ENCODE results near the gene PDAP1.
"Not testable (repeated sequence)": the region's sequence is repeated elsewhere in the genome, so short reads cannot be mapped to it uniquely, and the experiment has no call there.

PDAP1 gene

GRCh38 chr7:99395616-99396327 is 12.6 kb downstream of the PDAP1 start:
- peak; percentile 27 for DNase-seq

GRCh38 chr7:99394188-99394502 is 14.3 kb downstream of the PDAP1 start:
- no peak for DNase-seq

DNA sequence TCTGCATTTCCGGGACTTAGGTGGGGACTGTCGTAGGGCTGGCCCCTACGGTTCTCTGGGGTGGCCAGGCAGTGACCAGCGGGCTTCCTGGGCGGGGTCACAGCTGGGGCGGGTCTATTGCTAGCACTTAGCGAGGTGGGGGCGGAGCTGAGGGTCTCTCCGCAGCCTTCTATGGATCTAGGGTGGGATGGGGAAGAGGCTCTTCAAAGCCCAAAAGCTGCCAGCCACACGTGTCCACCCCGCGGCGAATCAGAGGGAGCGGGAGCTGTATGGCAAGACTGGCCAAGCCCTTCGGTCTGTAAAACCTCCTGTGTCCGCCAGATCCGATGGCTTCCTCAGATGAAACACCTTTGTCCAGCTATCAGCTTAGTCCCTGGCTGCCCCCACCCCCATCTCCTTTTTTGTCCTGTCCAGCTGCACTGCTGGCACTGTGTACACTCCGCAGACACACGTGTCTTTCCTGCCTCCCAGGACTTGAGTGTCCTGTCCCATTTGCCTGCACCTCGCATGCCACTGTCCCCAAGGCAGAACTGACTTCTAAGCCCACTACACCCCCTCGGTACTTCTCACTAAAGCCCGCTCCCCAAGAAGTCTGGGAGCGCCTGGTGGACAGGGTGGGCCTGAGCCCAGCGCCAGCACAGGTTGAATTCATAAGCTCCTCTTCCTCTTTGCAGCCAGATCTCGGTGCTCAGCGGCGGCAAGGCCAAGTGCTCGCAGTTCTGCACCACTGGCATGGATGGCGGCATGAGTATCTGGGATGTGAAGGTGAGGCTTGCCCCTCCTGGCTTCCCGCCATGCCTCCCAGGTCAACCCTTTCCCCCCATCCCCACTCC is 14.8 kb downstream of the PDAP1 start:
- DNase-seq, result no peak

GRCh38 chr7:99392659-99393354 is 15.6 kb downstream of the PDAP1 start:
- no peak for DNase-seq

DNA sequence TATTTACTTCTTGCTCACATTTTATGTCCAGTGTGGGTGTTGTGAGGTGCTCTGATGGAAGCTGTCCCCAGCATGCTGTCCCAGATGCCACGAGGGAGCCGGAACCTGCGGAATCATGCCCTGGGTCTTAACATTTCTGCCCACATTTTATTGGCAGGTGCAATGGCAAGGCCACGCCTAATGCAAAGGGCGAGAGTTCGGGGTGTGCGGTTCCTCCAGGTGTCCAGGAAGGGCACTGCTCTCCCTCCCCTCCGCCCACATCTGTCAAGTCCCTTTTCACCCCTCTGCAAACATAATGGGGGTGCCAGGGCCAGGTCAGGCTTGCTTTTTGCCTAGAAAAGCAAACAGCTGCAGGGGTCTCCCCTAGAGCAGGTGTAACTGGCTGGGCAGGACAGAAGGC is 16.4 kb downstream of the PDAP1 start:
- no peak for DNase-seq

DNA sequence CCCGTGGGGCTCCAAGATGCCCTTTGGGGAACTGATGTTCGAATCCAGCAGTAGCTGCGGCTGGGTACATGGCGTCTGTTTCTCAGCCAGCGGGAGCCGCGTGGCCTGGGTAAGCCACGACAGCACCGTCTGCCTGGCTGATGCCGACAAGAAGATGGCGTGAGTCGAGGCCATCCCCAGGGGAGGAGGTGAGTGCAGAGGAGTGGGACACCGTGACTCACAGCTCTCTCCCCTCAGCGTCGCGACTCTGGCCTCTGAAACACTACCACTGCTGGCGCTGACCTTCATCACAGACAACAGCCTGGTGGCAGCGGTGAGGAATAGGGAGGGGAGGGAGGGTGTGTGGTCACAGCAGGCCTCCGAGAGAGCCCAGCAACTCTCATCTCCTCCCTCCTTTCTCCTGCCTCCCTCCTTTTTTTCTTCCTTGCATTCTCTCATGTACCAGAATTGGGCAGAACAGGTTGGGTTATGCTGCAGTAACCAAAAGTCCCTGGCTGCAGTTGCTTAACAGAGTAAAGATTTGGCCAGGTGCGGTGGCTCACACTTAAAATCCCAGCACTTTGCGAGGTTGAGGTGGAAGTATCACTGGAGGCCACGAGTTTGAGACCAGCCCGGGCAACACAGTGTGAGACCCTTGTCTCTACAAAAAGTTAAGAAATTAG is 17.3 kb downstream of the PDAP1 start:
- DNase-seq, result no peak

DNA sequence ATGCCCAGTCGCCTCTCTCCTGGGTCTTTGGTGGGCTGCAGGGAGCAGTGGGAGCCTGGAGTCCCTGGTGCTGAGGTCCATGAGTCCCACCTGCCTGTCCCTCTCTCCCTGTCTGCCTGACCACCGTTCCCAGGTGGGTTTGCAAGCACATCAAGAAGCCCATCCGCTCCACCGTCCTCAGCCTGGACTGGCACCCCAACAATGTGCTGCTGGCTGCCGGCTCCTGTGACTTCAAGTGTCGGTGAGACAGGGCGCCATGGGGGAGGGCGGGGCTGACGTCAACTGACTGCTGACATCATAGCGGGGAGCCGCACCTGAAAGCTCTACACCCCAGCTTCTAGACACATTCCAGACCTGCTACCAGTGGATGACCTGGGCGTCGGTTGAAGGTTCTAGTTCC is 18.6 kb downstream of the PDAP1 start:
- no peak for DNase-seq

GRCh38 chr7:99387912-99388311 is 20.5 kb downstream of the PDAP1 start:
- no peak for DNase-seq

DNA sequence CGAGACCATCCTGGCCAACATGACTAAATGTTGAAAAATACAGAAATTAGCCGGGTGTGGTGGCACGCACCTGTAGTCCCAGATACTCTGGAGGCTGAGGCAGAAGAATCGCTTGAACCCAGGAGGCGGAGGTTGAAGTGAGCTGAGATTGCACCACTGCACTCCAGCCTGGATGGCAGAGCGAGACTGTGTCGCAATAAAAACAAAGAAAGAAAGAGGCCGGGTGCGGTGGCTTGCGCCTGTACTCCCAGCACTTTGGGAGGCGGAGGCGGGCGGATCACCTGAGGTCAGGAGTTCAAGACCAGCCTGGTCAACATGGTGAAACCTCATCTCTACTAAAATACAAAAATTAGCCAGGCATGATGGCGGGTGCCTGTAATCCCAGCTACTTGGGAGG is 21.2 kb downstream of the PDAP1 start:
- not testable (repeated sequence) for DNase-seq

DNA sequence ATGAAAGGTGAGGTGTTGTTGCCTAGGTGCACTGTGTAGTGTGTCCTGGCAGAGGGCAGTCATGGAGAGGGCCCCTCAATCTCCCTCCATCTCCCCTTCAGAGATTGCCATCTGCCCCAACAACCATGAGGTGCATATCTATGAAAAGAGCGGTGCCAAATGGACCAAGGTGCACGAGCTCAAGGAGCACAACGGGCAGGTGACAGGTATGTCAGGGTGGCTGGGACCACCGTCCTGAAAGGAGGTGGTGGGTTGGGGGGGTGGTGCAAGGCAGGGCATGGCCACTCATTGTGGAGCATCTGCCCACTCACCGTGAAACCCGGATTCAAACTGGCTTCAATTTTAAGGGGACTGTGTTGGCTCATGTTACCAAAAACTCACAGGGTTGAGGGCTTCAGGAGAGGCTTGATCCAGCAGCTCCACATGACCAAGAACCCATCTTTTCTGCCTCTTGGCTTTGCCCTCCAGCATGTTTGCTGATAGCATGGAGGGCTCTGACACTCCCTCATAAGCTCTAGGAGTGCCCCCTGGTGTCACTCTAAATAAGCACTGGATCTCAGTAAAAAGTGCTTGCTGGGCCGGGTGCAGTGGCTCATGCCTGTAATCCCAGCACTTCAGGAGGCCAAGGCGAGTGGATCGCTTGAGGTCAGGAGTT is 21.7 kb downstream of the PDAP1 start:
- peak; percentile 87 for DNase-seq

DNA sequence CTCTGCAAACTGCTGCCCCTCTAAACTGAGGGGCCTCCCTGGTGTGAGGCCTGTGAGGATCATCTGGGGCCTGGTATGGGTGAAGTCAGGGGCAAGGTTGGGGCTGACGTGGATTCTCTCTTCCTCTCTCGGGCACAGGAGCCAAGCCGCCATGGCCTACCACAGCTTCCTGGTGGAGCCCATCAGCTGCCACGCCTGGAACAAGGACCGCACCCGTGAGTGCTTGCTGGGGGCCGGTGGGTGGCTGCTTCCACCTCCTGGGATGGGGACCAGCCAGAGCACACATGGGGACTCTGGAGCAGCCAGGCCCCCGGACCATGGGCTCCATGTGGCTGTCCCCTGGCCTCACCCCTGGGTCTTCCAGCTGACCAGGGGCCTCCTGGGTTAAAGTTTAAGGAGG is 22.8 kb downstream of the PDAP1 start:
- no peak for DNase-seq

- DNase-seq, result no peak
These were observed 23.9 kb downstream of the PDAP1 start for GRCh38 chr7:99384523-99384922.

DNA sequence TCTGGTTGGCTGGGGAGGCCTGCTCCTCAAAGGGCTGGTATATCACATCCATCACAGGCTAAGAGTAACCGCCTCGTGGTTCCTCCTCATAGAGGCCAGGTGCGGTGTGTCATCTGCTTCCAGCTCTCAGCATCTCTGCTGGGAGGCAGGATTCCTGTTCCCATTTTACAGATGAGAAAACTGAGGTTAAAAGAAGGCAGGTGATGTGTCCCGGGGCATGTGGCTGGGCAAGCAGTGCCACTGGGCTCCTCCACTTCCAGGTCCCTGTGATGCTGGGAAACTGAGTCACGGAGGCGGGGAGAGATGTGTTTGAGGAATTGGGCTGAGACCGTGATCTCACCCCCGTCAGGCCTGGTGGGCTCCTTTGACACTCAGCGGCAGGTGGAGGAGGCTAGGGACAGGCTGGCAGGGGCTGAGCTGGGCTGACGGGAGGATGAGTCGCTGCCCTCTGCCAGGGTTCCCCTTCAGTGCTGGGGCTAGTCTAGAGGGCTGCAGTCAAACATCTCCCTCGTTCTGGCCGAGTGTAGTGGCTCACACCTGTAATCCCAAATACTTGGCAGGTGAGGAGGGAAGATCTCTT is 24.5 kb downstream of the PDAP1 start:
- no peak for DNase-seq

GRCh38 chr7:99383203-99383602 is 25.2 kb downstream of the PDAP1 start:
- no peak for DNase-seq

DNA sequence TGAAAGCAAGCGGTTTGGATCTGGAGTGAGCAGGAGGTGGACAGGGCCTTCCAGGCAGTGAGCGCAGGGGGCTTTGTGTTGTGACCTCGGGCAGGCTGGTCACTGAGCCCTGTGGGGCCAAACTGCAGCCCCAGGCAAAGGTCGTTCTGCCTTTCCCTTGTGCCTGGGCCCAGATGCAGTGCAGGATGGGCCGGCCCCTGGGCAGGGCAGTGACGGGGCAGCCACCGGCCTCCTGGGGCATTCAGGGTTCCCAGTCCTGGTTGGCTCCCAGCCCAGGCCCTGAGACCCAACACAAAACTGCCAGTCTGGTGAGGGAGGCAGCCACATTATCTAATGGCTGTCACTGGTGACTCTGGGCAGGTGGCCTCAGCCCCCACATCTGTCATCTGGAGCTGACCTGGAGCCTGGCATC is 26.7 kb downstream of the PDAP1 start:
- DNase-seq, result no peak

GRCh38 chr7:99380823-99381663 is 27.4 kb downstream of the PDAP1 start:
- no peak for DNase-seq

DNA sequence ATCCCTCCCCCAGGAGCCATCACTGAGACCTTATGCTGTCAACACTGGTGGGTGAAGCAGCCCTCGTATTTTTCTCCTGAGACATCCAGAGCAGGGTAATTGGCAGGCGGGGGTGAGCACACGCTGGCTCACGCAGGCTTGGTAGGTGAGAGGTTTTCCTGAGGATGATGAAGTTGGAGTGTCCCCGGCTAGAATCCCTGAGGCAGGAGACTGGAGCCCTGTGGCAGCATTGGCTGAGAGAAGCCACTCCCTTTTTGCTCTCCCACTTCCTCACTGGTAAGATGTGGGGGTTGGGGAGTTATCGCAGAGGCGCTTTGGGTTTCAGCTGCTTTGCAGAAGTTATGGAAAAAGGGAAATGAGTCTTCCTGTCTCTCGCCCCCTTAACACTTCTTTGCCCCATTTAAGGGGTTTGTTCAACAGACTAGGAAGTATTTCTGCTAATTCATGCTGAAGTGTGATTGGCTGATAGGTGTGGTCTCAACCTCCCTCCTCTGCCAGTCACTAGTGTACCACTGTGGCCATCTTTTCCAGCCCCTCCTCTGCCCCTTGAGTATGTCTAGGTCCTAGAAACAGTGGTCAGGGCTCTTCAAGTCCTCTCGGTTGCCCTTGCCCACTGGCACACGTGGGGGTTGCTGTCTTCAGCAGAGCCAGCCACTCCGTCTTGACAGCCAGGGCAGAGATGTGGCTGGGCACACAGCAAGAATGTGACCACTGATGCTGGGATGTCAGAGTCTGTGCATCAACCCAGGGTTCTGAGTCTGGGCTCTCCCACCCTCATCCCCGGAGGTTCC is 28.2 kb downstream of the PDAP1 start:
- peak; percentile 99 for DNase-seq

DNA sequence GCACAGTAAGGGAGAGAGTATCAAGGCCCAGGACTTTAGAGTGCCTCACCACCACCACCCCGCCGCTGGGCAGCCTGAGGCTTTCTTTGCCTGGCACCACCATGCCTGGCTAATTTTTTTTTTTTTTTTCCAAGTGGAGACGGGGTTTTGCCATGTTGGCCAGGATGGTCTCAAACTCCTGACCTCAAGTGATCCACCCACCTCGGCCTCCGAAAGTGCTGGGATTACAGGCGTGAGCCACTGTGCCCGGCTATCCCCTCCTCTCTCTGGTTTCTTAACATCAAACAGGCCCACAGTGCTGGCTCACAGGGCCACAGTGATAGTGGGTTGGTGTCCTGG is 28.7 kb downstream of the PDAP1 start:
- DNase-seq, result not testable (repeated sequence)

DNA sequence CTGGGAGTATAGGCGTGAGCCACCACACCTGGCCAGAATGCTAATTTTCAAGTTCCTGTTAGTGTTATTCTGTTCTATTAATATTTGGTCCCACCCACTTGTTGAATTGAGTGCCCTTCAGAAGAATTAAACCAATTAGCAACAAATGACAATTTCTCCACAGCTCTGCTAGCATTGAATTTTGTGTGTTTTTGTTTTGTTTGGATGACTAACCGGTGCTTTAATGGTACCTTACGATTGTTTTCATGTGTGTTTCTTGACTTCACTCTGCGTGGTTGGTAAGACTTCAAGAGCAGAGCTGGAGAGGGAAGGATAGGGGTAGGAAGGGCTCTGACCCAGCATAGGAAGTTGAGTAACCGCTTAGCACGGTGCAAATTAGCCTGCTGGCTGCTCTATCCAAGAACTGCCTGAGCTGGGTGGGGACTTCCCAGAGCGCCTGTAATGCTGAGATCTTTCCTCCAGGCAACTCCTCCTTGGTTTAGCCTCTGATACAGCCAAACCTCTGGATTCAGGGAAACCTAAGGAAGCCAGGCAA is 29.3 kb downstream of the PDAP1 start:
- peak; percentile 84 for DNase-seq

DNA sequence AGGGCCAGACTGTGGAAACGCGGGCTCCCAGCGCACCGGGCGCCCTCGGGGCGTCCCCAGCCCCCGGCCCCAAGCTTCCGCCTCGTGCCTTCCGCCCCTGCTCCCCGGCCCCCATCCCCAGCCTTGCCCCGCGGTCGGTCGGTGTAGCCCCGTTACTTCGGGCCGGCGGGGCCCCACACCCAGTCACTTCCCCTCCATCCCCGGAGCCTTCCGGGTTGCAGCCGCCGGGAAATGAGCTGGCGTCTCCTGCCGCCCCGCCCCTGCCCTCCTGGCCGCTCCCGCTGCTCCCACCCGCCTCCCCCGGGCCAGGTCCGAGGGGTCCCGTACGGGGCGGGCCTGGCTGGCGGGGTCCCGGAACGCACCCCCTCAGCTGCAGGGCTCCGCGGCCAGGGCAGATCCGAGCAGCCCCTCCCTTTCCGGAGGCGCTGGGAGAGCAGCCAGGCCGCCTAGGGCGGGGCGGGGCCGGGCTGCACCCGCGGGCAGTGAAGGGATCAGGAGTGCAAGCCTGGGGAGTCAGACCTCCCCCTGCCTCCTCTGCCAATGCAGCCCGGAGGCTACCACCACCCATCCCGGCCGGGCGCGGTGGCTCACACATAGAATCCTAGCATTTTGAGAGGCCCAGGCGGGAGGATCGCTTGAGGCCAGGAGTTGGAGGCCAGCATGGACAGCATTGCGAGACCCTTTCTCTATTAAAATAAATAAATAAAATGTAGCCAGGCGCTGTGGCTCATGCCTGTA is 33.2 kb downstream of the PDAP1 start:
- peak; percentile 84 for DNase-seq

Data from OCI-M1 (cell line).